GM18951 (cell line): ENCODE data around the gene ARHGEF9.
"Not testable (repeated sequence)": the region's sequence is repeated elsewhere in the genome, so short reads cannot be mapped to it uniquely, and the experiment has no call there.

Experiments used
- POLR2A ChIP-seq: IDR thresholded peaks from 4 replicates; pipeline ENCODE4 v1.6.1; 2011; ENCODE audit warnings: mild to moderate bottlenecking; ENCODE audit not compliant: insufficient read length, insufficient read depth; ENCODE audit errors: extremely low read depth
- in situ Hi-C: fragments of 300-500 bp; cut with MboI; formaldehyde crosslinking; loops from one replicate; pipeline ENCODE4 v1.12.0; 2022; ENCODE audit warnings: low sequenced_read_pairs, mixed read lengths, inconsistent platforms; ENCODE audit not compliant: unreplicated experiment

Gene ARHGEF9

DNA sequence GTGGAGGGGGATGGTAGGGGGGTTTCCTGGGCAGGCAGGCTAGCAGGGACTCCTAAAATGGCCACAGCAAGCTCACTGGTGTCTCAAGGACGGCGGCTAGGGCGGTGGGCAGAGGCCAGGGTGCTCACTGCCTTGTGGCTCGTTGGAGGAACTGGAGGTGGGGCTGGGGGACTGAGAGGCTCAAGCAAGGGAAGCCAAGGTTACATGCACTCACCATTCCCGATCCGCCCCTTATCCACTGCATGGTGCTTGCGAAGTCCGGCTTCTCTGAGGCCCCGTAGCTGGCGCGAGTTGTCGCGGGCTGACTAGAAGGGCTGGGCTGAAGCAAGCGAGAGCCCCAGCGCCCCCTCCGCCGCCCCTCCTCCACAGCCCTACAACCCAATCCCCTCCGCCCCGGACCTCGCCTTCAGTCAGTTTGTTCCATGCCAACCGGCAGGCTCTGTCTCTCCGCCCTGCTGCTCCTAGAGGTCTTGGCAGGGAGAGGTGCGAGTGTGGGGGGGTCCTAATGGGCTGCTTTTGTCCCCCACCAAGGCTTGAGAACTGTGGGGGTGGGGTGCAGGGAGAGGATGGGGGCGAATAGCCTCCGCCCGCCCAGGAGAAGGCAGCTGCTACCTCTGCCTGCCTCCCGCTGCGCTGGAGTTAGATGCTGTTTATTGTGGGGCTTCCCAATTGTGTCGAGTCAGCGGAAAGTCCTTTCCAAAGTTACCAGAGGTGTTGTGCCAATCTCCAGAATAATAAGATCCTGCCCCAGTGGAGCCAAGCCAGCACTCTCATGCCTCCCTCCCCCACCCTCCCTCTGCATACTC lies at the start of gene ARHGEF9:
Gene ARHGEF9 (minus strand): TSS at position 313 of the 806 bp plus-strand sequence. CDS start 69 bp downstream, at position 244.
- no peak for TF ChIP-seq POLR2A
- in situ Hi-C loops, result no loop called here

- in situ Hi-C loops, result not testable (repeated sequence)
Measured at GRCh38 chrX:63825446-63825845, 40.4 kb upstream of the ARHGEF9 start.

DNA sequence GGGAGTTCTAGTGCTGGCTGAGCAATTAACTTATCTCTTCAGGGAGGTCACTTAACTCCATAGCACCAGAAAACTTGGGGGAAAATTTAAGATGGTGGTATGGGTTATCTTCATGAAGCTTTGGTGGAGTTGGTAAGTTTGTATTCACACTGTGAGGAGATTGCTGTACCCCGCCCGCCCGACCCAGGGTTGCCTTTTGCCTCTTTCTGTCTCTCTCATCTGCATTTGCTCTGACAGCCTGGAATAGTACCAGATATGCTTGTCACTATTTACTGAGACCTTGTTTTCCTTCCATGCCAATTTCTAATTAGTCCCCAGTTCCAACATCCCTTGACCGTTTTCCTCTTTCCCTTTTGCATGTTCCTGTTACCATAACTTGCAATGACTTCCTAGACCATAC lies 33.1 kb upstream of the ARHGEF9 start:
- no peak for TF ChIP-seq POLR2A
- in situ Hi-C loops, result no loop called here

- TF ChIP-seq POLR2A, result no peak
- in situ Hi-C loops, result no loop called here
Measured at GRCh38 chrX:63817696-63818095, 32.7 kb upstream of the ARHGEF9 start.

DNA sequence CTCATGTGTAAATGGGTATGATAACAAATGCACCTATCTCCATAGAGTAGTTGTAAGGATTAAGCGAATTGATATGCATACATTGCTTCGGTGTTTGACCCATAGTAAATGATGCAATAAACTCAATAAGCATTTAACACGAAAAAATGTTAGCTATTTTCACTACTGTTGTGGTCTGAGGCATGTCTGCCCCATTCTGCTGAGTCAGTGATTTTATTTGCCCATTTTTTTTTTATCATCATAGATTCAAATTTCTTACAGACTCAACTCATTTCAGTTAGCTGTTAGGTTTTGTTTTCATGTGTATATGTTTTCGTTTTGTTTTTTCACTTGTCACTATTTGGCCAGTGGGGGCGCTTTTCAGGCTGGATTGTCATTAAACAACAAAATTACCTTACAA lies 27.8 kb upstream of the ARHGEF9 start:
- no peak for TF ChIP-seq POLR2A

DNA sequence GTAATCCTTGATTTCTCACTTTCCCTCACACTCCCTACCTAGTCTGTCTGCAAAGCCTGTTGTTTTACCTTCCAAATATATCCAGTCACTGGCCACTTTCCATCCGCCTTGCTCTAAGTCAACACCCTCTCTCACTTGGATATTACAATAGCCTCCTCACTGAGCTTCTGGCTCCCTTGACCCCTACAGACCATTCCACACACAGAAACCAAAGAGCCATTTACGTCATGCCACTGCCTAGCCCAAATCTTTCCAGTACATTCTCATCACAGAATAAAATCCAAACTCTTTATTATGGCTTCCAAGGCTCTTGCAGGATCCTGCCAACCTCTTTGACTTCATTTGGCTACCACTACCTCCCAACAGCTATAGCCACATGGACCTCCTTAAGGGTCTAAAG lies 25.7 kb upstream of the ARHGEF9 start:
- TF ChIP-seq POLR2A, result no peak
- in situ Hi-C loops, result no loop called here

More for the DNA sequence above, 27.8 kb upstream of the ARHGEF9 start:
- in situ Hi-C loops, result no loop called here

GRCh38 chrX:63809173-63809572 lies 24.2 kb upstream of the ARHGEF9 start:
- TF ChIP-seq POLR2A, result no peak
- in situ Hi-C loops, result no loop called here

DNA sequence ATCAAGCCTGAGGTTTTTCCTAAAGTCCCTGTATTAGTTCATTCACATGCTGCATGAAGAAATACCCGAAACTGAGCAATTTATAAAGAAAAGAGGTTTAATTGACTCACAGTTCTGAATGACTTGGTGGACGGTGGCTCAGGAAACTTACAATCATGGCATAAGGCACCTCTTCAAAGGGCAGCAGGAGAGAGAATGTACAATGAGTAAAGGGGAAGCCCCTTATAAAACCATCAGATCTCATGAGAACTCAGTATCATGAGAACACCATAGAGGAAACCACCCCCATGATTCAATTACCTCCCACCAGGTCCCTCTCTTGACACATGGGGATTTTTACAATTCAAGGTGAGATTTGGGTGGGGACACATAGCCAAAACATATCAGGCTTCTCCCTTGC lies 10.4 kb upstream of the ARHGEF9 start:
- in situ Hi-C loops, result not testable (repeated sequence)

DNA sequence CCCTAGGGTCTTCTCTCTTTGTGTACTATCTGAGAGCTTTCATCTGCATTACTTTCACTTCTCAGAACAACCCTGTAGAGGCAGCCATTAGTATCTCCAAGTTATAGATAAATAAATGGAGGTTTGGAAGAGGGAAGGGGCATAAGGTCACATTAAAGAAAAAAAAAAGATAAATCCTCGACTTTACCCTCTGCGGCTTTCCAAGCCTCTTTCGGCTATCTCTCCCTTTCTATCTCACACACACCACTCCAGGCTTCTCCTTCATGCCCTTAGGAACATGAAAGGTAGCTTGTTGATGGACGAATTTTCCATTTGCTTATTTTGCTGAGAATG lies 660 bp upstream of the ARHGEF9 start:
- TF ChIP-seq POLR2A, result no peak
- in situ Hi-C loops, result no loop called here

DNA sequence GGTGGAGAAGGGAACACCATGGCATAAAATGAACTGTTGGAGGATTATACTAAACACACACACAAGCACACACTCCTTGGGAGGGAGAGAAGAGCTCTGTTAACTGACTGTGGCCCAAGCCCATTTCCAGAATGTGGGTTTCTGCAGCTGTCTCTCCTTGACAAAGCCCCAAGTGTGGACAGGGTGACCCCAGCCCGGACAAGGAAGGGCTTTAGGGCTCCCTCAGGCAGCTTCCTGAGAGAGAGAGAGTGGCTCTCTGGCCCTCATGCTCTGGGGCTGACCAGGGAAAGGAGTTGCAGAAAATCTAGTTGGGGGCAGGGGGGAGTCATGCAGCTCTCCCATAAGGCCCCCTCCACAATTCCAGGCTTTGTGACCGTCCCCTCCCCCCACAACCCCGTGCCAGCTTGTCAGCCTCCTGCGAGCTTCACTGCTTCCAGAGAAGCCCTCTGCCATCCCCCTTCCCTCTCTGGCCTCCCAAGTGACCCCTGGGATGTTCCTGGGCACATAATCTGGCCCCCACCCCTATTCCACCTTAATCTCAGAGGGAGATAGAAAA lies 590 bp downstream of the ARHGEF9 start:
- no peak for TF ChIP-seq POLR2A
- in situ Hi-C loops, result no loop called here

- in situ Hi-C loops, result no loop called here
- TF ChIP-seq POLR2A, result no peak
Measured at GRCh38 chrX:63782515-63782914, 2.5 kb downstream of the ARHGEF9 start.

DNA sequence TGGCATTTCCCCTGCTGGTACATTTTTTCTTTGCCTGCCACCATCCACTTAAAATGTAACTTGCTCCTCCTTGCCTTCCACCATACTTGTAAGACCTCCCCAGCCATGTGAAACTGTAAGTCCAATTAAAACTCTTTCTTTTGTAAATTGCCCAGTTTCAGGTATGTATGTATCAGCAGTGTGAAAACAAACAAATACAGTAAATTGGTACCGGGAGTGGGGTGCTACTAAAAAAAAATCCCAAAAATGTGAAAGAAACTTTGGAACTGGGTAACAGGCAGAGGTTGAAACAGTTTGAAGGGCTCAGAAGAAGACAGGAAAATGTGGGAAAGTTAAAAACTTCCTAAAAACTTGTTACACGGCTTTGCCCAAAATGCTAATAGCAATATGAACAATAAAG lies 16.3 kb downstream of the ARHGEF9 start:
- no peak for TF ChIP-seq POLR2A

GRCh38 chrX:63765712-63766111 lies 19.3 kb downstream of the ARHGEF9 start:
- in situ Hi-C loops, result no loop called here

More for the DNA sequence above, 16.3 kb downstream of the ARHGEF9 start:
- in situ Hi-C loops, result no loop called here

GRCh38 chrX:63764946-63765345 lies 20.1 kb downstream of the ARHGEF9 start:
- no peak for TF ChIP-seq POLR2A
- in situ Hi-C loops, result no loop called here

More at GRCh38 chrX:63765712-63766111, 19.3 kb downstream of the ARHGEF9 start:
- TF ChIP-seq POLR2A, result no peak

DNA sequence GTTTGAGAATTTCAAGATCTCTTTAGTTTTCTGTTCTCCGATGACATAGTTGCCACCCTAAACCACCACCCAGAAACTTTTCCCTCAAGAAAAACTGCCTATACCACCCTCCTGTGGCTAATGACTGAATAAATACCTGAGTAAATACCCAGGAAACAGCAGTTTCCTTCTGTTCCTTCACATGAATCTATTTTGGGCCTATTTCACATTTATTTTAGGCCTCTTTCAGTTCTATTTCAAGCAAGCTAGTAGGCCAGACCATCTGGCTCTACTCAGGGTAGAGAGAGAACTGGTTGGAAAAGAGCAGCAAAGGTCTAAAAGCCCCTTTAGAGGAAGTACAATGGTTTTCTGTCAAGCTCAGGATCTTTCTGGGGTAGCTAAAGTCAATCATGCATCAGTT lies 23.4 kb downstream of the ARHGEF9 start:
- in situ Hi-C loops, result no loop called here
- TF ChIP-seq POLR2A, result no peak

DNA sequence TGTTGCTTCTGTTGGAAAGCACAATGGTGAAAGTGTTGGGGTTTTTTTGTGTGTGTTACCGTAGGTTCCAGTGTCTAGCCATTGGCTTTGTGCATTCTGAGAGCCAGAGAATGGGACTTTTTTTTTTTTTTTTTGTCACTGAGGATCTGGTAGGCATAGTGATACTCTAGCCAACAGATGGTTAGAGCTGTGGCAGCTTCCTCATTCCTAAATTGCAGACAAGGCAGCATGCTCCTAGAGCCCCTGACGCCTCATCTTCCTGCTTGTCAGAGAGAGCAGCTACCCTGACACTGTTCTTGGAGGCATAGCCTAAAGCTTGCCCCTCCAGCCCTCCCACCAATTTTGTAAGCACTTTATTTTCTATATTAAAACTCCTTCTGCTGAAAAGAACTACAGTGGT lies 27.0 kb downstream of the ARHGEF9 start:
- TF ChIP-seq POLR2A, result no peak
- in situ Hi-C loops, result no loop called here
